ENCODE measurements around the gene HPGDS.

The HPGDS gene

DNA sequence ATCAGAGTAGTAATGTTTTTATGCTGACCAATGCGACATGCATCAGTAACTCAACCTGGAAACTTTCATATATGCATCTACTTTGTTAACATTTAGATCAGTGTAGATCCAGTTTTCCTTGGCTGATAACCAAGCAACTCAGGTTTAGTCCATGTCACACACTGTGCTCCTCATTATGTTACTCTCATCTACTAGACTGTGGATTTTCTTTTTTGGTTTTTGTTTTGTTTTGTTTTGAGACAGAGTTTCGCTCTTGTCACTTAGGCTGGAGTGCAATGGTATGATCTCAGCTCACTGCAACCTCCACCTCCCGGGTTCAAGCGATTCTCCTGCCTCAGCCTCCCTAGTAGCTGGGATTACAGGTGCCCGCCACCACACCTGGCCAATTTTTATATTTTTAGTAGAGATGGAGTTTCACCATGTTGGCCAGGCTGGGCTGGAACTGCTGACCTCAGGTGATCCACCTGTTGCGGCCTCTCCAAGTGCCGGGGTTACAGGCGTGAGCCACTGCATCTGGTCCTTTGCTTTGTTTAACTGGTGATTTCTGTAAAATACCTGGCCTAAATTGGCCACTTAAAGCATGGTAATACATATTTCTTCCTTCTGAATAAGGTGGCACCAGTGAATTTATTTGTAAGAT lies 86.4 kb downstream of the HPGDS start:
- DNase-seq (ENCODE audit: low read depth, low spot score): no peak

DNA sequence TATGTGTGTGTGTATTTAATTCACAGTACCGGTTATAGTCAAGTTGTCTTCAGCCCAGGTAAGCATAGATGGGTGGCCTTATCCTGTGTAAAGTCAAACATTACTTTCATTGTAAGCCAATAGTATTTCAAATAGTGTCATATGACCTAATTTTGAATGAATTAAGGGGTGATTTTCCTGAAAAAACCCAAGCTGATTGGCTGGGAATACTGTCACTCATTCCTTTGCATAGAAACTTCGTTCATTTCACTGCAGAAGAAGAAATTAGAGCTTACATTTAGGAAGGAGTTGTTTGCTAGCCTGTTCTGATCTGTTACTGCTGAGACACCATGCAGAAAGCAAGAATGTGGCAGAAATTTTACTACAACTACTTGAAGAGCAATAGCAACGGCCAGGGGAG lies 89.6 kb downstream of the HPGDS start:
- DNase-seq (ENCODE audit: low read depth, low spot score): no peak

DNA sequence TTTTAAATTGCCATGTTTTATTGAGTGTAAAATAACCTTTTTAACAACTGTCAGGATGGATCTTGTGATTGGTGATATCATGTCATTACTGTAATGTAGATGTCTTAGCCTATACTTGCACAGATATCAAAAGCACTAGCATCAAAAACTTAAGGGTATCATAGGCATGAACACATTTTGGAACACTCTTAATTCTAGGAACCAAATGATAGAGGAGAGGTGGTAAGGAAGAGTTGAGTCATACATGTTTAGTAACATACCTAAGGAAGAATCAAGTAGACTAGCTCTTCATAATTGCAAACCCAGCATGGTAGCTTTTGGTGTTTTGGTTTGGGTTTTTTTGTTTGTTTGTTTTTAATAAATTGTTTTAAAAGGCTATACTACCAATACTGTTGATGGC lies 91.5 kb downstream of the HPGDS start:
- DNase-seq (ENCODE audit: low read depth, low spot score): no peak

All from activated naive CD8-positive, alpha-beta T cell treated with anti-CD3 and anti-CD28 coated beads, Interleukin-2, amount 50 U/mL, for 16 hours (primary cell).